LNCAP (cell line): ENCODE measurements around the gene CPEB3.

Source experiments
- TF ChIP-seq, protein P1 (sequence below): fragments of 450-650 bp; IDR thresholded peaks from 2 replicates; pipeline ENCODE4 v1.5.1; 2017; ENCODE audit warnings: mild to moderate bottlenecking

The CPEB3 gene

DNA sequence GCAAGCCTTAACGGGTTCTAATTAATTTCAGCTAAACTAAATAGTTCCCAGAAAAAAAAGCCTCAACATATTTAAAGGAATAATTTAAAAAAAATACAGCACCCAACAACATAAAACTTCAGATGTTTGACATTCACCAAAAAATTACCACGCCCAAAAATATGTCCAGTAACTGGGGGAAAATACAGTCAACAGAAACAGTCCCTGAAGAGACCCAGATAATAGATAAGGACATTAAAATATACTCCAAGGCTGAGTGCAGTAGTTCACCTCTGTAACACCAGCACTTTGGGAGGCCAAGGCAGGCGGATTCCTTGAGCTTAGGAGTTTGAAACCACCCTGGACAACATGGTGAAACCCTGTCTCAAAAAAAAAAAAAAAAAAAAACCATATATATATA, 289.3 kb downstream of the CPEB3 start:
- TF ChIP-seq, protein P1, sequence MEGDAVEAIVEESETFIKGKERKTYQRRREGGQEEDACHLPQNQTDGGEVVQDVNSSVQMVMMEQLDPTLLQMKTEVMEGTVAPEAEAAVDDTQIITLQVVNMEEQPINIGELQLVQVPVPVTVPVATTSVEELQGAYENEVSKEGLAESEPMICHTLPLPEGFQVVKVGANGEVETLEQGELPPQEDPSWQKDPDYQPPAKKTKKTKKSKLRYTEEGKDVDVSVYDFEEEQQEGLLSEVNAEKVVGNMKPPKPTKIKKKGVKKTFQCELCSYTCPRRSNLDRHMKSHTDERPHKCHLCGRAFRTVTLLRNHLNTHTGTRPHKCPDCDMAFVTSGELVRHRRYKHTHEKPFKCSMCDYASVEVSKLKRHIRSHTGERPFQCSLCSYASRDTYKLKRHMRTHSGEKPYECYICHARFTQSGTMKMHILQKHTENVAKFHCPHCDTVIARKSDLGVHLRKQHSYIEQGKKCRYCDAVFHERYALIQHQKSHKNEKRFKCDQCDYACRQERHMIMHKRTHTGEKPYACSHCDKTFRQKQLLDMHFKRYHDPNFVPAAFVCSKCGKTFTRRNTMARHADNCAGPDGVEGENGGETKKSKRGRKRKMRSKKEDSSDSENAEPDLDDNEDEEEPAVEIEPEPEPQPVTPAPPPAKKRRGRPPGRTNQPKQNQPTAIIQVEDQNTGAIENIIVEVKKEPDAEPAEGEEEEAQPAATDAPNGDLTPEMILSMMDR: no peak
